GM23248 (cell line): ENCODE measurements around the gene GBE1.

Experiments
- EZH2 ChIP-seq: fragments of 200-600 bp; sonication (generic); IDR thresholded peaks from 2 replicates; pipeline ENCODE4 v1.6.1; 2018; ENCODE audit warnings: antibody characterized with exemption, mild to moderate bottlenecking; ENCODE audit not compliant: insufficient read depth, poor library complexity, severe bottlenecking
- EZH2phosphoT487 ChIP-seq: fragments of 200-600 bp; sonication (generic); IDR thresholded peaks from 2 replicates; pipeline ENCODE4 v1.6.1; 2018; ENCODE audit warnings: antibody characterized with exemption, moderate library complexity, mild to moderate bottlenecking, low read depth; ENCODE audit not compliant: insufficient read depth

- TF ChIP-seq EZH2 (no peak), EZH2phosphoT487 (no peak)
Observed at GRCh38 chr3:81645248-81645647, 116.2 kb downstream of the GBE1 start.
